ENCODE results near the gene BMP5.

BMP5 gene

DNA sequence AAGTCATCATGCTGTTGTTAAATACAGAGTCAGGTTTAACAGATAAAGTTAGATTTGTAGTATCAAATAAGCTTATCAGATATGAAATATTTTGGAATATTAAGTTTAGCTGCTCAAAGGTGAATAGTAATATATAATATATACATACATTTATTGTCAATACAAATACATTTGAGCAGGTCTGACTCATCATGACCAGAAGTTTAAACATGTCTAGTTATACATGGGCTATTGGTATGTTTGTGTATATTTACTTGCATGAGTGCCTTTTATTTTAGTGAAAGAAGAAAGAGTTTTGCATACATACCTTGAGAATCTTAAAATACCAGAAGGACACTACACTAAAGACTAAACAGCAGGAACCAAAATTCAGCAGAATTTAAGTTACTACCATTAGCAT is 76.8 kb downstream of the BMP5 start:
- no peaks in the 10 kb centered on the region for H3K36me3 ChIP-seq (ENCODE audit: control insufficient read depth, insufficient read depth, low read length)
- no peak overlapping the region for H3K4ac ChIP-seq (ENCODE audit: low read depth, low read length)
- H3K9ac ChIP-seq (ENCODE audit: low read length): no peak overlapping the region
- no peak overlapping the region for H3K56ac ChIP-seq (ENCODE audit: low read length)
- no peak overlapping the region for H3K18ac ChIP-seq (ENCODE audit: low read length)
- no peaks in the 10 kb centered on the region for H3K27me3 ChIP-seq (ENCODE audit: insufficient read depth, low read length, poor library complexity)
- no peaks in the 10 kb centered on the region for H3K4me1 ChIP-seq (ENCODE audit: control insufficient read depth, low read depth, low read length)
- H4K8ac ChIP-seq (ENCODE audit: low read depth, low read length): no peak overlapping the region
- no peak overlapping the region for H3K4me3 ChIP-seq (ENCODE audit: low read length)
- H3K4me2 ChIP-seq (ENCODE audit: low read length): no peak overlapping the region
- H3K27ac ChIP-seq (ENCODE audit: low read depth, low read length): no peak overlapping the region
- no peak overlapping the region for H2BK120ac ChIP-seq (ENCODE audit: low read depth, low read length)
- H4K5ac ChIP-seq (ENCODE audit: low read length): no peak overlapping the region
- H2AK5ac ChIP-seq (ENCODE audit: low read length): no peak overlapping the region
- DNase-seq: no peak
- no peak overlapping the region for H3K23ac ChIP-seq (ENCODE audit: low read length)
- H2BK15ac ChIP-seq (replicated peaks; ENCODE audit: low read depth): no peak overlapping the region
- H2BK5ac ChIP-seq (ENCODE audit: low read length): no peak overlapping the region
- no peaks in the 10 kb centered on the region for H3K79me2 ChIP-seq (ENCODE audit: control insufficient read depth, insufficient read depth, low read length)
- no peaks in the 10 kb centered on the region for H3K79me1 ChIP-seq (ENCODE audit: low read length)

DNA sequence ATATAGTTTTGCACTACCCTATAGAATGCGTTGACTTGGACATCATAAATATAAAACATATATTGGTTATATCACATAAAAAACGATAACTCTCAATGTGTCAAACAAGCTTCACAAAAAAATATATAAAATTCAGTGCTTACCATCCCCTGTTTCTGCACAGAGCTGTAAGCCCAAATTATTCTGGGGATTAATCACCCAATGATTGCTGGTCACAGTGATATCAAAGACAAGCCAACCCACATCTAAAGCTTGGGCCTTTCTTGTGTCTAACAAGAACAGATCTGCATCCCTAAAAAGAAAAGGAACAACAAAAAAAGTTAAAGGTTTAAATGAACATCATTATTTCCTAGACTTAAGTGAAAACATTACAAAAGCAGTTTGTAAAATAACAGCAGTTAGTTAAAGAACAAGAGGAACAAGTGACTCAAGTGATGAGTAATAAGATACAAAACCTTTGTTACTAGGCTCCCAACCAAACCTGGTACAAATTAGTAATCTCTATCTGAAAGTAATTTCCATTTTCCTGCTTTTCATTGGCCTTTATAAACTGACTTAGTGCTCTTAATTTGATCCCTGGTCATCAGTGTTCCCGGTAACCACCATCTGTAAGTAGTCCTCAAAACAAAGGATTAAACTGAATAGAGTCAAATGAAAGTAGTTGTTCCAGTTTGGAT is 81.1 kb downstream of the BMP5 start:
- Histone ChIP-seq H3K9ac (ENCODE audit: low read length) (no peak overlapping the region), H2BK120ac (ENCODE audit: low read depth, low read length) (no peak overlapping the region), H2BK15ac (replicated peaks; ENCODE audit: low read depth) (no peak overlapping the region), H3K4me3 (ENCODE audit: low read length) (no peak overlapping the region), H2BK5ac (ENCODE audit: low read length) (no peak overlapping the region), H4K8ac (ENCODE audit: low read depth, low read length) (no peak overlapping the region), H3K27ac (ENCODE audit: low read depth, low read length) (no peak overlapping the region), H3K4me2 (ENCODE audit: low read length) (no peak overlapping the region), H3K4ac (ENCODE audit: low read depth, low read length) (no peak overlapping the region), H3K36me3 (ENCODE audit: control insufficient read depth, insufficient read depth, low read length) (no peaks in the 10 kb centered on the region), H3K18ac (ENCODE audit: low read length) (no peak overlapping the region), H4K5ac (ENCODE audit: low read length) (no peak overlapping the region), H3K4me1 (ENCODE audit: control insufficient read depth, low read depth, low read length) (no peaks in the 10 kb centered on the region), H3K79me2 (ENCODE audit: control insufficient read depth, insufficient read depth, low read length) (no peaks in the 10 kb centered on the region), H3K27me3 (ENCODE audit: insufficient read depth, low read length, poor library complexity) (no peaks in the 10 kb centered on the region), H3K23ac (ENCODE audit: low read length) (no peak overlapping the region), H3K56ac (ENCODE audit: low read length) (no peak overlapping the region), H3K79me1 (ENCODE audit: low read length) (no peaks in the 10 kb centered on the region), H2AK5ac (ENCODE audit: low read length) (no peak overlapping the region)
- no peak for DNase-seq
- WGBS (ENCODE audit: extremely low coverage, insufficient coverage, low lambda C conversion rate): no CpG with 5 or more reads among the region's 3 CpGs

GRCh38 chr6:55785273-55785672 is 90.1 kb downstream of the BMP5 start:
- H3K27me3 ChIP-seq (ENCODE audit: insufficient read depth, low read length, poor library complexity): no peaks in the 10 kb centered on the region
- no peak overlapping the region for H3K4ac ChIP-seq (ENCODE audit: low read depth, low read length)
- H3K23ac ChIP-seq (ENCODE audit: low read length): no peak overlapping the region
- no peak overlapping the region for H2BK15ac ChIP-seq (replicated peaks; ENCODE audit: low read depth)
- no peaks in the 10 kb centered on the region for H3K4me1 ChIP-seq (ENCODE audit: control insufficient read depth, low read depth, low read length)
- WGBS (ENCODE audit: extremely low coverage, insufficient coverage, low lambda C conversion rate): 100% methylated on average over 1 of the region's 6 CpGs
- H3K36me3 ChIP-seq (ENCODE audit: control insufficient read depth, insufficient read depth, low read length): no peaks in the 10 kb centered on the region
- H2BK5ac ChIP-seq (ENCODE audit: low read length): no peak overlapping the region
- no peaks in the 10 kb centered on the region for H3K79me1 ChIP-seq (ENCODE audit: low read length)
- no peak overlapping the region for H3K18ac ChIP-seq (ENCODE audit: low read length)
- H2AK5ac ChIP-seq (ENCODE audit: low read length): no peak overlapping the region
- no peak overlapping the region for H2BK120ac ChIP-seq (ENCODE audit: low read depth, low read length)
- H3K79me2 ChIP-seq (ENCODE audit: control insufficient read depth, insufficient read depth, low read length): no peaks in the 10 kb centered on the region
- no peak overlapping the region for H3K27ac ChIP-seq (ENCODE audit: low read depth, low read length)
- no peak overlapping the region for H3K56ac ChIP-seq (ENCODE audit: low read length)
- no peak overlapping the region for H3K4me3 ChIP-seq (ENCODE audit: low read length)
- H4K5ac ChIP-seq (ENCODE audit: low read length): no peak overlapping the region
- no peak overlapping the region for H3K4me2 ChIP-seq (ENCODE audit: low read length)
- H3K9ac ChIP-seq (ENCODE audit: low read length): no peak overlapping the region
- DNase-seq: no peak
- no peak overlapping the region for H4K8ac ChIP-seq (ENCODE audit: low read depth, low read length)

GRCh38 chr6:55782275-55782674 is 93.1 kb downstream of the BMP5 start:
- no peak overlapping the region for H2BK120ac ChIP-seq (ENCODE audit: low read depth, low read length)
- H2BK15ac ChIP-seq (replicated peaks; ENCODE audit: low read depth): no peak overlapping the region
- H3K4me1 ChIP-seq (ENCODE audit: control insufficient read depth, low read depth, low read length): no peaks in the 10 kb centered on the region
- H3K79me1 ChIP-seq (ENCODE audit: low read length): no peaks in the 10 kb centered on the region
- no peaks in the 10 kb centered on the region for H3K79me2 ChIP-seq (ENCODE audit: control insufficient read depth, insufficient read depth, low read length)
- no peak overlapping the region for H3K4ac ChIP-seq (ENCODE audit: low read depth, low read length)
- no peak overlapping the region for H3K23ac ChIP-seq (ENCODE audit: low read length)
- H3K4me2 ChIP-seq (ENCODE audit: low read length): no peak overlapping the region
- H3K56ac ChIP-seq (ENCODE audit: low read length): no peak overlapping the region
- H4K5ac ChIP-seq (ENCODE audit: low read length): no peak overlapping the region
- WGBS (ENCODE audit: extremely low coverage, insufficient coverage, low lambda C conversion rate): no CpG with 5 or more reads among the region's 2 CpGs
- H3K27ac ChIP-seq (ENCODE audit: low read depth, low read length): no peak overlapping the region
- no peak overlapping the region for H3K9ac ChIP-seq (ENCODE audit: low read length)
- H3K36me3 ChIP-seq (ENCODE audit: control insufficient read depth, insufficient read depth, low read length): no peaks in the 10 kb centered on the region
- no peak overlapping the region for H2BK5ac ChIP-seq (ENCODE audit: low read length)
- H3K27me3 ChIP-seq (ENCODE audit: insufficient read depth, low read length, poor library complexity): no peaks in the 10 kb centered on the region
- no peak overlapping the region for H4K8ac ChIP-seq (ENCODE audit: low read depth, low read length)
- no peak overlapping the region for H3K18ac ChIP-seq (ENCODE audit: low read length)
- DNase-seq: no peak
- no peak overlapping the region for H3K4me3 ChIP-seq (ENCODE audit: low read length)
- no peak overlapping the region for H2AK5ac ChIP-seq (ENCODE audit: low read length)

DNA sequence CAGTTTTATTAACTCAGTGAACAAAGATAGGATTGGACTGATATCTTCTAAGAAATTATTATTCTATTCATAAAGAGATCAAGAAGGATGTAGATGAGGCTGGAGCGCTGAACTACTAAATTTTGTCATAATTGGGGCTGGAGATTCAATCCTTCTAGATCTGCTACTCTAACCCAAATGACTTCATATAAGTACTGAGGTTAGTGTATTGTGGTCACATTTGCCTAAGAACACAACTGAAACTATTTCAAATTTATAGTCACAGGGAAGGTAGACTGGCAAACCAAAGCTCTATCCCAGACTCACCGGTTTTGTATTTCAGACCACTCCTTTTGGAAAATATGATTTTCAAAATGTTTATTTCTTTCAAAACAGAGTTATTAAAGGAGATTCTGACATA is 96.7 kb downstream of the BMP5 start:
- Histone ChIP-seq H2BK120ac (ENCODE audit: low read depth, low read length) (no peak overlapping the region), H3K27me3 (ENCODE audit: insufficient read depth, low read length, poor library complexity) (no peaks in the 10 kb centered on the region), H2BK15ac (replicated peaks; ENCODE audit: low read depth) (no peak overlapping the region), H3K56ac (ENCODE audit: low read length) (no peak overlapping the region), H3K79me2 (ENCODE audit: control insufficient read depth, insufficient read depth, low read length) (no peaks in the 10 kb centered on the region), H3K4me2 (ENCODE audit: low read length) (no peak overlapping the region), H3K27ac (ENCODE audit: low read depth, low read length) (no peak overlapping the region), H3K9ac (ENCODE audit: low read length) (no peak overlapping the region), H3K79me1 (ENCODE audit: low read length) (no peaks in the 10 kb centered on the region), H3K4me3 (ENCODE audit: low read length) (no peak overlapping the region), H2AK5ac (ENCODE audit: low read length) (no peak overlapping the region), H3K36me3 (ENCODE audit: control insufficient read depth, insufficient read depth, low read length) (no peaks in the 10 kb centered on the region), H2BK5ac (ENCODE audit: low read length) (no peak overlapping the region), H3K4ac (ENCODE audit: low read depth, low read length) (no peak overlapping the region), H3K18ac (ENCODE audit: low read length) (no peak overlapping the region), H4K8ac (ENCODE audit: low read depth, low read length) (no peak overlapping the region), H3K4me1 (ENCODE audit: control insufficient read depth, low read depth, low read length) (no peaks in the 10 kb centered on the region), H3K23ac (ENCODE audit: low read length) (no peak overlapping the region), H4K5ac (ENCODE audit: low read length) (no peak overlapping the region)
- DNase-seq: no peak
- no CpG with 5 or more reads among the region's 2 CpGs for WGBS (ENCODE audit: extremely low coverage, insufficient coverage, low lambda C conversion rate)

DNA sequence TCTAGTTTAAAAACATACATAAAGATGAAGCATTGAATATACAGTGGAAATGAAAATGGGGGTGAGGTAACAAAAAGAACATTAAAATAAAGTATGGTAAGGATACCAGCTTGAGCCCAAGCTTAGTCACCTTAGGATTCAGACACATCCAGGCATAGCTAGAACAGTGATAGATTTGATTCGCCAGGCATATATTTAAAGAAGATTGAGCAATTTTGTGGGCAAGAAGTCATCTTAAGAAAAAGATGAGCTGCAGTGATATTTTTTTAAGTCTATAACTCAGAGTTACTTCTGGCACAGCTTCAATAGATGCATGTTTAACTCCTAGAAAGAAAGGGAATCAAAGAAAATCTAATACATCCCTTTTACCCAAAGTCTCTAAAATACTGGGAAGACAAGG is 97.9 kb downstream of the BMP5 start:
- Histone ChIP-seq H3K36me3 (ENCODE audit: control insufficient read depth, insufficient read depth, low read length) (no peaks in the 10 kb centered on the region), H2BK120ac (ENCODE audit: low read depth, low read length) (no peak overlapping the region), H3K4ac (ENCODE audit: low read depth, low read length) (no peak overlapping the region), H3K4me1 (ENCODE audit: control insufficient read depth, low read depth, low read length) (no peaks in the 10 kb centered on the region), H4K8ac (ENCODE audit: low read depth, low read length) (no peak overlapping the region), H2BK15ac (replicated peaks; ENCODE audit: low read depth) (no peak overlapping the region), H3K18ac (ENCODE audit: low read length) (no peak overlapping the region), H2AK5ac (ENCODE audit: low read length) (no peak overlapping the region), H3K27me3 (ENCODE audit: insufficient read depth, low read length, poor library complexity) (no peaks in the 10 kb centered on the region), H3K79me1 (ENCODE audit: low read length) (no peaks in the 10 kb centered on the region), H3K27ac (ENCODE audit: low read depth, low read length) (no peak overlapping the region), H3K23ac (ENCODE audit: low read length) (no peak overlapping the region), H3K4me2 (ENCODE audit: low read length) (no peak overlapping the region), H2BK5ac (ENCODE audit: low read length) (no peak overlapping the region), H3K79me2 (ENCODE audit: control insufficient read depth, insufficient read depth, low read length) (no peaks in the 10 kb centered on the region), H3K4me3 (ENCODE audit: low read length) (no peak overlapping the region), H4K5ac (ENCODE audit: low read length) (no peak overlapping the region), H3K9ac (ENCODE audit: low read length) (no peak overlapping the region), H3K56ac (ENCODE audit: low read length) (no peak overlapping the region)
- DNase-seq: no peak
- no CpG with 5 or more reads among the region's 1 CpG for WGBS (ENCODE audit: extremely low coverage, insufficient coverage, low lambda C conversion rate)
